ENCODE results near the gene IL1RN. TPM values are rescaled to one million over a fixed set of nuclear protein-coding genes. Genes with fewer than 3 reads are reported as not detected.

Gene IL1RN
- total and polyA plus RNA-seq, 2 of the 13 experiments (the other 11 are each of a cell fraction or from before 2014, with no cell fraction given) = 21.2 to 101 TPM

GRCh38 chr2:113157118-113157896, 29.9 kb downstream of the IL1RN start (continued):
- no peak for TF ChIP-seq ZNF280D (CRISPR knock-in tag; IDR thresholded peaks at IDR 0.05)
- no peak for TF ChIP-seq EZH2 (conservative IDR thresholded peaks at IDR 0.05; ENCODE audit: low read depth, low read length)
- 0 out of 2 replicates have a peak, but pooled peaks have one; percentile 59 for TF ChIP-seq TERF1 (CRISPR knock-in tag; IDR thresholded peaks at IDR 0.05)
- TF ChIP-seq ZBED4 (CRISPR knock-in tag; IDR thresholded peaks at IDR 0.05; ENCODE audit: borderline replicate concordance) = no peak
- TF ChIP-seq, protein P1, sequence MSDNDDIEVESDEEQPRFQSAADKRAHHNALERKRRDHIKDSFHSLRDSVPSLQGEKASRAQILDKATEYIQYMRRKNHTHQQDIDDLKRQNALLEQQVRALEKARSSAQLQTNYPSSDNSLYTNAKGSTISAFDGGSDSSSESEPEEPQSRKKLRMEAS (IDR thresholded peaks at IDR 0.05) = peak; percentile 85
- TF ChIP-seq, protein P2, sequence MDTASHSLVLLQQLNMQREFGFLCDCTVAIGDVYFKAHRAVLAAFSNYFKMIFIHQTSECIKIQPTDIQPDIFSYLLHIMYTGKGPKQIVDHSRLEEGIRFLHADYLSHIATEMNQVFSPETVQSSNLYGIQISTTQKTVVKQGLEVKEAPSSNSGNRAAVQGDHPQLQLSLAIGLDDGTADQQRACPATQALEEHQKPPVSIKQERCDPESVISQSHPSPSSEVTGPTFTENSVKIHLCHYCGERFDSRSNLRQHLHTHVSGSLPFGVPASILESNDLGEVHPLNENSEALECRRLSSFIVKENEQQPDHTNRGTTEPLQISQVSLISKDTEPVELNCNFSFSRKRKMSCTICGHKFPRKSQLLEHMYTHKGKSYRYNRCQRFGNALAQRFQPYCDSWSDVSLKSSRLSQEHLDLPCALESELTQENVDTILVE (CRISPR knock-in tag; IDR thresholded peaks at IDR 0.05) = no peak
- no peak for TF ChIP-seq ZNF891 (CRISPR knock-in tag; IDR thresholded peaks at IDR 0.05)
- TF ChIP-seq CEBPG (CRISPR knock-in tag; IDR thresholded peaks at IDR 0.05) = no peak
- no peak for TF ChIP-seq KDM2A (CRISPR knock-in tag; IDR thresholded peaks at IDR 0.05; ENCODE audit: borderline replicate concordance, low read depth)
- TF ChIP-seq DPF2 (CRISPR knock-in tag; IDR thresholded peaks at IDR 0.05; ENCODE audit: borderline replicate concordance, low read depth) = no peak
- no peak for TF ChIP-seq ZNF543 (CRISPR knock-in tag; IDR thresholded peaks at IDR 0.05)
- no peak for TF ChIP-seq NAIF1 (CRISPR knock-in tag; IDR thresholded peaks at IDR 0.05; ENCODE audit: borderline replicate concordance)
- no peak for TF ChIP-seq GPBP1L1 (CRISPR knock-in tag; IDR thresholded peaks at IDR 0.05)
- no peak for TF ChIP-seq MIXL1 (CRISPR knock-in tag; IDR thresholded peaks at IDR 0.05)
- TF ChIP-seq ETV5 (CRISPR knock-in tag; IDR thresholded peaks at IDR 0.05; ENCODE audit: borderline replicate concordance) = no peak
- no peak for TF ChIP-seq ASH2L (IDR thresholded peaks at IDR 0.05; ENCODE audit: insufficient read length, low read depth, low read length)
